Suprapubic skin (tissue), 4 donors: ENCODE data around the gene TMEM179B. TPM values are rescaled to one million over a fixed set of nuclear protein-coding genes. Genes with fewer than 3 reads are reported as not detected.
A peak's percentile ranks its signal among the peaks of the same experiment; 100 is the strongest.
"Not testable (repeated sequence)": the region's sequence is repeated elsewhere in the genome, so short reads cannot be mapped to it uniquely, and the experiment has no call there.

Source experiments
- DNase-seq, 2 donors: peaks; one replicate each; pipeline ENCODE4 v3.0.0-alpha.2; 2019; ENCODE audit warnings: low spot score in 2 of 2
- H3K27ac ChIP-seq: fragments of 200-600 bp; sonication (generic); one replicate; pipeline ENCODE4 v1.5.1; 2019
- H3K27me3 ChIP-seq: fragments of 200-600 bp; sonication (generic); one replicate; pipeline ENCODE4 v1.5.1; 2019
- H3K36me3 ChIP-seq: fragments of 200-600 bp; sonication (generic); one replicate; pipeline ENCODE4 v1.5.1; 2019
- H3K4me1 ChIP-seq: fragments of 200-600 bp; sonication (generic); one replicate; pipeline ENCODE4 v1.5.1; 2019
- H3K4me3 ChIP-seq: fragments of 200-600 bp; sonication (generic); one replicate; pipeline ENCODE4 v1.5.1; 2019; ENCODE audit warnings: mild to moderate bottlenecking
- H3K9me3 ChIP-seq: fragments of 200-600 bp; sonication (generic); one replicate; pipeline ENCODE4 v1.5.1; 2019
- CTCF ChIP-seq, 2 donors: fragments of 200-600 bp in 1 of 2; fragments of 450-650 bp in 1 of 2; sonication (generic) in 1 of 2; IDR thresholded peaks; one replicate each; pipeline ENCODE4 v1.5.1; 2016 to 2019; ENCODE audit warnings: antibody characterized with exemption in 2 of 2, mild to moderate bottlenecking in 1 of 2, moderate library complexity in 1 of 2
- EP300 ChIP-seq: sonication (generic); formaldehyde crosslinking; IDR thresholded peaks from one replicate; pipeline ENCODE4 v1.6.1; 2017; ENCODE audit warnings: antibody characterized with exemption
- POLR2A ChIP-seq, 2 donors: fragments of 450-650 bp; IDR thresholded peaks; one replicate each; pipeline ENCODE4 v1.6.1; 2017; ENCODE audit warnings: antibody characterized with exemption in 2 of 2, mild to moderate bottlenecking in 2 of 2, moderate library complexity in 2 of 2
- POLR2AphosphoS5 ChIP-seq, 3 donors: sonication (generic); formaldehyde crosslinking; IDR thresholded peaks; one replicate each; pipeline ENCODE4 v1.6.1; 2017; ENCODE audit warnings: antibody characterized with exemption in 3 of 3
- WGBS: methylation state at CpG from one replicate; pipeline ENCODE4 v1.1.5; 2018; 5-methylcytosine and 5-hydroxymethylcytosine counted together
- total RNA-seq, 4 donors: library from RNA; depleted of rRNA; stranded (reverse); fragments of >200 nt; gene quantifications; one replicate each; pipeline ENCODE4 v1.1.0, GENCODE V29; 2016

The TMEM179B gene
- 10 to 100 TPM; 37.6 to 72.6 (median 59.8) TPM for total RNA-seq

- Histone ChIP-seq H3K27ac (peak within 1 kb of the TSS; percentile 95), H3K4me3 (peak within 1 kb of the TSS; percentile 84), H3K9me3 (no peaks in the 10 kb centered on the region), H3K36me3 (peaks cover 24% of the 10 kb centered on the region), H3K27me3 (no peaks in the 10 kb centered on the region), H3K4me1 (peaks cover 51% of the 10 kb centered on the region)
- WGBS, result under 1% methylated on average over 22 of the region's 88 CpGs
- DNase-seq, result peak; percentile 99 to 100
- TF ChIP-seq POLR2AphosphoS5 (IDR thresholded peaks at IDR 0.05) (peak; percentile 94 to 97 (median 97)), POLR2A (IDR thresholded peaks at IDR 0.05) (peak; percentile 56 to 93), CTCF (IDR thresholded peaks at IDR 0.05) (peak; percentile 29 to 37), EP300 (no peak)
These were observed at the start of gene TMEM179B for GRCh38 chr11:62787005-62787759. TMEM179B (plus strand) TSS chr11:62787402; CDS start chr11:62787432, 30 bp downstream.

- Histone ChIP-seq H3K9me3 (no peaks in the 10 kb centered on the region), H3K27me3 (no peaks in the 10 kb centered on the region), H3K4me3 (no peak overlapping the region), H3K4me1 (peaks cover 30% of the 10 kb centered on the region), H3K36me3 (peaks cover 14% of the 10 kb centered on the region), H3K27ac (peak overlapping the region; percentile 39)
- TF ChIP-seq POLR2A (IDR thresholded peaks at IDR 0.05), result no peak
- no peak for TF ChIP-seq POLR2AphosphoS5 (IDR thresholded peaks at IDR 0.05)
- no peak for TF ChIP-seq EP300
- TF ChIP-seq CTCF (IDR thresholded peaks at IDR 0.05), result no peak
- WGBS, result 61% methylated on average over 9 of the region's 9 CpGs
- DNase-seq, result no peak
These were observed 39.6 kb upstream of the TMEM179B start for GRCh38 chr11:62747475-62748160.

- H3K9me3 ChIP-seq, H3K4me3 ChIP-seq, H3K27ac ChIP-seq, H3K27me3 ChIP-seq, DNase-seq: not testable (repeated sequence)
- Histone ChIP-seq H3K4me1 (peaks cover 46% of the 10 kb centered on the region), H3K36me3 (peaks cover 14% of the 10 kb centered on the region)
- WGBS, result 94% methylated on average over 5 of the region's 5 CpGs
These were observed 37.3 kb upstream of the TMEM179B start for GRCh38 chr11:62749931-62750330.

GRCh38 chr11:62752177-62752785 is 34.9 kb upstream of the TMEM179B start:
- WGBS, result 100% methylated on average over 4 of the region's 14 CpGs
- no peak overlapping the region for H3K27ac ChIP-seq
- H3K4me3 ChIP-seq, result no peak overlapping the region
- peaks cover 14% of the 10 kb centered on the region for H3K36me3 ChIP-seq
- no peak for TF ChIP-seq EP300
- TF ChIP-seq POLR2A (IDR thresholded peaks at IDR 0.05), result no peak
- no peak for TF ChIP-seq CTCF (IDR thresholded peaks at IDR 0.05)
- TF ChIP-seq POLR2AphosphoS5 (IDR thresholded peaks at IDR 0.05), result no peak
- peaks cover 46% of the 10 kb centered on the region for H3K4me1 ChIP-seq
- H3K9me3 ChIP-seq, result no peaks in the 10 kb centered on the region
- no peak for DNase-seq
- no peaks in the 10 kb centered on the region for H3K27me3 ChIP-seq

- no peak for TF ChIP-seq EP300
- no peak for TF ChIP-seq POLR2A (IDR thresholded peaks at IDR 0.05)
- no peak for TF ChIP-seq POLR2AphosphoS5 (IDR thresholded peaks at IDR 0.05)
- TF ChIP-seq CTCF (IDR thresholded peaks at IDR 0.05), result no peak
- Histone ChIP-seq H3K9me3 (no peaks in the 10 kb centered on the region), H3K27me3 (no peaks in the 10 kb centered on the region), H3K36me3 (peaks cover 14% of the 10 kb centered on the region), H3K27ac (peak overlapping the region; percentile 96), H3K4me3 (peak overlapping the region; percentile 78), H3K4me1 (peaks cover 38% of the 10 kb centered on the region)
- 56% methylated on average over 13 of the region's 15 CpGs for WGBS
- no peak for DNase-seq
These were observed 34.0 kb upstream of the TMEM179B start for GRCh38 chr11:62752994-62753735.
